ENCODE results near the gene NECAB2. TPM values are rescaled to one million over a fixed set of nuclear protein-coding genes. Genes with fewer than 3 reads are reported as not detected.

The NECAB2 gene
- total and polyA plus RNA-seq, 8 donors, result 0.46 to 11.2 (median 1.7) TPM; not detected in 3

DNA sequence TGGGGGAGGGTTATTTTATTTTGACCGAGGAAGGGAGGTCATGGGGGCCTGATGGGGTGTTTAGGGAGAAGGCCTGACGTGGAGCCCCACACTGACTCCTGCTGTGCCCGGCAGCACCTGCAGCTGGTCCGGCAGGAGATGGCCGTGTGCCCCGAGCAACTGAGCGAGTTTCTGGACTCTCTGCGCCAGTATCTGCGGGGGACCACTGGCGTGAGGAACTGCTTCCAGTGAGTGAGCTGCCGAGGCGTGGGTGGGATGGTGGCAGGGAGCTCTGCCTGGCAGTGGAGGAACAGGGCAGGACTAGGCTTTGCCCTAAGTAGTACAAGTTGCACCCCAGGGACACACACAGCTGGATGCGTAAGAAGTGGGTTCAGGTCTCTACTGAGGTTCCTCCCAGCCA lies 30.0 kb downstream of the NECAB2 start:
- intact Hi-C loops (cut with DNase I; ENCODE audit: low total_unique reads), result no loop called here
- TF ChIP-seq POLR2A (IDR thresholded peaks at IDR 0.05), result no peak
- TF ChIP-seq EP300 (IDR thresholded peaks at IDR 0.05), result no peak
- TF ChIP-seq, protein P1, sequence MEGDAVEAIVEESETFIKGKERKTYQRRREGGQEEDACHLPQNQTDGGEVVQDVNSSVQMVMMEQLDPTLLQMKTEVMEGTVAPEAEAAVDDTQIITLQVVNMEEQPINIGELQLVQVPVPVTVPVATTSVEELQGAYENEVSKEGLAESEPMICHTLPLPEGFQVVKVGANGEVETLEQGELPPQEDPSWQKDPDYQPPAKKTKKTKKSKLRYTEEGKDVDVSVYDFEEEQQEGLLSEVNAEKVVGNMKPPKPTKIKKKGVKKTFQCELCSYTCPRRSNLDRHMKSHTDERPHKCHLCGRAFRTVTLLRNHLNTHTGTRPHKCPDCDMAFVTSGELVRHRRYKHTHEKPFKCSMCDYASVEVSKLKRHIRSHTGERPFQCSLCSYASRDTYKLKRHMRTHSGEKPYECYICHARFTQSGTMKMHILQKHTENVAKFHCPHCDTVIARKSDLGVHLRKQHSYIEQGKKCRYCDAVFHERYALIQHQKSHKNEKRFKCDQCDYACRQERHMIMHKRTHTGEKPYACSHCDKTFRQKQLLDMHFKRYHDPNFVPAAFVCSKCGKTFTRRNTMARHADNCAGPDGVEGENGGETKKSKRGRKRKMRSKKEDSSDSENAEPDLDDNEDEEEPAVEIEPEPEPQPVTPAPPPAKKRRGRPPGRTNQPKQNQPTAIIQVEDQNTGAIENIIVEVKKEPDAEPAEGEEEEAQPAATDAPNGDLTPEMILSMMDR (IDR thresholded peaks at IDR 0.05), result no peak
- TF ChIP-seq POLR2AphosphoS5 (IDR thresholded peaks at IDR 0.05), result no peak
- H3K9me3 ChIP-seq, result no peaks in the 10 kb centered on the region
- WGBS, 5 donors, result 77 to 93% (median 84%) methylated on average over 12 to 13 of the region's 13 CpGs
- peaks cover 0 to 86% (median 25%) of the 10 kb centered on the region in 3 donors for H3K27me3 ChIP-seq
- no peak overlapping the region for H3K27ac ChIP-seq
- no peaks in the 10 kb centered on the region for H3K36me3 ChIP-seq
- no peak overlapping the region for H3K4me3 ChIP-seq
- DNase-seq, result no peak
- peaks cover 0 to 5% (median 0%) of the 10 kb centered on the region in 4 donors for H3K4me1 ChIP-seq

DNA sequence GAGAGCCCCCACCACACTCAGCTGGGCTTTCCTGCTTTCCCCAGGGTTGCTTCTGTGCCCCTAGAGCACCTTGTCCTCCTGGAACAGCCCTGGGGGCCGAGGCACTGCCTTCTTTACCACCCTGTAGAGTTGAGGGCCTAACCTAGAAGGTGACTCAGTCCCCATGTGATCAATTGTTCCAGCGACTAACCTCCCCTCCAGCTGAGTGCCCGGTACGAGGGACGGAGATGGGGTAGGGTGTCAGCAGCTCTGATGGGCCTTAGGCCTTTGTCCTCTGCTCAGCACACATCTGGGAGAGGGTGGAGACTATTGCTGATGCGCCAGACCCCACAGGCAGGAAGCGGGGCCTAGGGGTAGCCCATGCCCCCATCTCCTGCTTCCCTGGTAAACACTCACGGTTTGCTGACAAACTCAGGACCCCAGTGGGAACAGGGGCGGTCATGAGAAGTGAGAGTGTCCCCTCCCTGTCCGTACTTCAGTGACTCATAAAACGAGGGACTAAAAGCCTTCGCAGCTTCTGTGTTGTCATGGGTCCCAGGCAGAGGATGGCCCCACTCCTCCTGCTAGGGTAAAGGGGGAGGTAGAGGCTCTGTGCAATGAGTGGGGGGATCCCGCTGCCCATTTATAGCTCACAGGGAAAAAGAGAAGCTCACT lies 33.1 kb downstream of the NECAB2 start:
- H3K36me3 ChIP-seq, result no peaks in the 10 kb centered on the region
- no peaks in the 10 kb centered on the region for H3K9me3 ChIP-seq
- H3K4me3 ChIP-seq, result no peak overlapping the region
- peaks cover 0 to 87% (median 19%) of the 10 kb centered on the region in 3 donors for H3K27me3 ChIP-seq
- no peak overlapping the region for H3K27ac ChIP-seq
- H3K4me1 ChIP-seq, result no peaks in the 10 kb centered on the region
- intact Hi-C loops (cut with DNase I; ENCODE audit: low total_unique reads), result no loop called here
- 65 to 81% (median 75%) methylated on average over 10 to 13 of the region's 13 CpGs for WGBS, 5 donors
- no peak for DNase-seq
- TF ChIP-seq, protein P1 (IDR thresholded peaks at IDR 0.05), result no peak
- TF ChIP-seq EP300 (IDR thresholded peaks at IDR 0.05) (no peak), POLR2A (IDR thresholded peaks at IDR 0.05) (no peak), POLR2AphosphoS5 (IDR thresholded peaks at IDR 0.05) (no peak)

DNA sequence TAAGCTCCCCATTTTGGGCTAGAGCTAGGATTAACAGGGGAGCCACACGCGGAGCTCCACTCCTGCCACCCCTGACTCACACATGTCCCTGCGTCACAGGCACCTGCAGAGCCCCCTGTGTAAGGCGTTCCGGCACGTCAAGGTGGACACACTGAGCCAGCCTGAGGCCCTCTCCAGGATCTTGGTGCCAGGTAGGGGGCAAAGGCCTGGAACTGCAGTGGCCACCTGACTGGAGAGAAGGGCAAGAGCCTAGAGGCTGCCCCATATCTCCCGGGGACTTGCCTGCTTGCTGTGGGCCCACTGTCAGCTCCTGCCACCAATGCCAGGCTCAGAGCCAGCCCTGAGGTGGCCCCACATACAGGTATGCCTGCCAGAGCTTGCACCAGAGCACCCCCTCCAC lies 33.7 kb downstream of the NECAB2 start:
- Histone ChIP-seq H3K27me3 (peaks cover 0 to 87% (median 12%) of the 10 kb centered on the region in 3 donors), H3K27ac (no peak overlapping the region), H3K36me3 (no peaks in the 10 kb centered on the region), H3K9me3 (no peaks in the 10 kb centered on the region), H3K4me1 (no peaks in the 10 kb centered on the region), H3K4me3 (no peak overlapping the region)
- DNase-seq, result no peak
- 63 to 95% (median 88%) methylated on average over 1 to 7 of the region's 7 CpGs for WGBS, 5 donors
- TF ChIP-seq POLR2AphosphoS5 (IDR thresholded peaks at IDR 0.05) (no peak), POLR2A (IDR thresholded peaks at IDR 0.05) (no peak), EP300 (IDR thresholded peaks at IDR 0.05) (no peak)
- TF ChIP-seq, protein P1 (IDR thresholded peaks at IDR 0.05), result no peak
- intact Hi-C loops (cut with DNase I; ENCODE audit: low total_unique reads), result no loop called here

DNA sequence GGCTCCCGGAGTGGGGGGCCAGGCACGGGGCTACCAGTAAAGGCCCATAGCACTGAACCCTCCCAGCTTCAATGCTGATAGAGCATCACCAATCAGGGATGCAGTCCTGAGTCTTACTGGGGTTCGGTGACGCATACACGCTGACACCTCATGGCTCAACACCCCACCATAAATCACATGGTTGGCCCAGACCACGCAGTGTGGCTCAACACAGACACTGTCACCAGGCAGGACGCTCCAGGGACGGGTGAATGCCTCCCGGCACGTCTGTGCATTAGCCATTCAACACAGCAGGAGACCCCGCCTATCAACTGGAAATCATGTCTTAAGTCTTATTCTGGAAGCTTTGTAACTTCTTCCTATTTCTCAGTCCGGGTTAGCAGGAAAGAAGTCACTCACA lies 35.0 kb downstream of the NECAB2 start:
- Histone ChIP-seq H3K36me3 (no peaks in the 10 kb centered on the region), H3K9me3 (no peaks in the 10 kb centered on the region), H3K4me3 (no peak overlapping the region), H3K27ac (no peak overlapping the region), H3K27me3 (peaks cover 0 to 87% (median 8%) of the 10 kb centered on the region in 3 donors), H3K4me1 (no peaks in the 10 kb centered on the region)
- intact Hi-C loops (cut with DNase I; ENCODE audit: low total_unique reads), result no loop called here
- 69 to 83% (median 81%) methylated on average over 11 to 12 of the region's 12 CpGs for WGBS, 5 donors
- TF ChIP-seq POLR2AphosphoS5 (IDR thresholded peaks at IDR 0.05), result no peak
- TF ChIP-seq, protein P1 (IDR thresholded peaks at IDR 0.05), result no peak
- no peak for TF ChIP-seq EP300 (IDR thresholded peaks at IDR 0.05)
- no peak for TF ChIP-seq POLR2A (IDR thresholded peaks at IDR 0.05)
- no peak for DNase-seq

All from stomach (tissue), 9 donors.